HG03097 (cell line): Measurements from ENCODE around the gene ACSF2.

Source experiments
- ATAC-seq: cut with Tn5 transposase; IDR thresholded peaks from one replicate; pipeline ENCODE4 v1.9.1; 2021; ENCODE audit not compliant: unreplicated experiment, low FRiP score

The ACSF2 gene

GRCh38 chr17:50495217-50495823 is 69.3 kb downstream of the ACSF2 start:
- no peak for ATAC-seq

DNA sequence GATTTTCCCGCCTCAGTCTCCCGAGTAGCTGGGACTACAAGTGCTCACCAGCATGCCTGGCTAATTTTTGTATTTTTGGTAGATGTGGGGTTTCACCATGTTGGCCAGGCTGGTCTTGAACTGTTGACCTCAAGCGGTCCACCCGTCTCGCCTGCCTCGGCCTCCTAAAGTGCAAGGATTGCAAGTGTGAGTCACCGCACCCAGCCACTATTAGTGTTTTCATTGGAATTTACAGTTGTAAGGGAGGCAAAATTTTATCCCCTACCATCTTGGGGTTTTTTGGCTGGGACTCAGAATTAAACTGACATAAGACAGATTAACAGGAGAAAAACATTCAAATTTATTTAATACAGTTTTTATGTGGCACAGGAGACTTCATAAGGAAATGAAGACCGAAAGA is 69.9 kb downstream of the ACSF2 start:
- ATAC-seq, result no peak

DNA sequence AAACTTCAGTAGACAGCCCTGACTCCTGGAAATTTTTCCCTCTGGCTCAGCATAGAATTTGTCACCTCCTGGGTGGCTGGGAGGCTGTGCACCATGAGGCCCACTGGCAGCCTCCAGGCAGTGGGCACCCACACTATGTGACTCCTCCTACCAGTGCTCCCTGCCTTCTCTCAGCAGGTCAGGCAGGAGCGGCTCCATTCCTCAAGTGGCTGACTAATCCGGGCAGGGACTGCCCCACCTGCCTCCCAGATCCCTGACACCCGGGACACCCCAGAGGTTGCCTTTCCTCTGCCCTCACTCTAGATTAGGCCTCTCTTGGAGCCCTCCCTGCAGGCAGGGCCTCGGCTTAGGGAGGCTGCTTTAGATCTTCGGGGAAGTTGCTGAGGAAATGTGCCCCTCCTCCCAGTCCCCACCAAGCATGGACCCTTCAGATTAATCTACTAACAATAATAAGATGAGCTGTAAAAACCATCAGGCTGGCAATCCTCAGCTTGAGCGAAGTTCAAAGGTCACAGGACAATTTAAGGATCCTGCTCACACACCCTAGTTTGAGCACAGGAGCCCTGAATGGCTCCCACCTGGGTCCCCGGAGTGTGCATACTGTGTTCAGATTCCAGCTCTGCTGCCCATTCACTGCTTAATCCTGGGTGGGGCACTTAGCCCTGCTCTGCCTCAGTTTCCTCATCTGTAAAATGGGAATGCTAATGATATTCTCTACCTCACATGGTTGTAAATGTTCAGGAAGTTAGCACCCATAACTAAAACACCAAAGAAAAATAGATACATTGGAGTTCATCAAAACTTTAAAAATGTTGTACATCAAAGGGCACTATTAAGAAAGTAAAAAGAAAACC is 72.2 kb downstream of the ACSF2 start:
- no peak for ATAC-seq

DNA sequence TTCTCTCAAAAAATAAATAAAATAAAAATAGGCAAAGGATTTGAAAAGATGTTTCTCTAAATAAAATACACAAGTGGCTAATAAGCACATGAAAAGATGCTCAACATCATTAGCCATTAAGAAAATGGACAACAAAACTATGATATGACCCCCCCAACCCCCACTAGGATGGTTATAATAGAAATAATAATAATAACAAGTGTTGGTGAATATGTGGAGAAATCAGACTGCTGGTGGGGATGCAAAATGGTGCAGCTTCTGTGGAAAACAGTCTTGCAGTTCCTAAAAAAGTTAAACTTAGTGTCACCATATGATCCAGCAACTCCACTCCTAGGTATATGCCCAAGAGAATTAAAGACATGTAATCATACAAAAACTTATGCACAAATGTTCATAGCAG is 73.3 kb downstream of the ACSF2 start:
- no peak for ATAC-seq

GRCh38 chr17:50499721-50500120 is 73.7 kb downstream of the ACSF2 start:
- no peak for ATAC-seq

DNA sequence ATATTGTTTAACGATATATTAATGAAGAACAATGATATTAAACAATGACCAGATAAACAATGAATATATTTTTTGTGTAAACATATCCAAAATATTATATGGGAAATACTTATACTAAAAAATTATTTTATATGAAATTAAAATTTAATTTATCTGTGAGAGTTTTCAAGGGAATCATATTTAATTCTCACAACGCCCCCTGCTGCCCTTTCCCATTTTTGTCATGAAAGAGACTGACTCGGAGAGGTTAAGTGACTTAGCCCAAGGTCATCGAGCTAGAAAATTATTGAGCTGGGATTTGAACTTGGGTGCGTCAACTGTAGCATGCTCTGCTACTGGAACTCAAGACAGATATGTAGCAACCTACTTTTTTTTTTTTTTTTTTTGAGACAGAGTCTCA is 75.0 kb downstream of the ACSF2 start:
- no peak for ATAC-seq

DNA sequence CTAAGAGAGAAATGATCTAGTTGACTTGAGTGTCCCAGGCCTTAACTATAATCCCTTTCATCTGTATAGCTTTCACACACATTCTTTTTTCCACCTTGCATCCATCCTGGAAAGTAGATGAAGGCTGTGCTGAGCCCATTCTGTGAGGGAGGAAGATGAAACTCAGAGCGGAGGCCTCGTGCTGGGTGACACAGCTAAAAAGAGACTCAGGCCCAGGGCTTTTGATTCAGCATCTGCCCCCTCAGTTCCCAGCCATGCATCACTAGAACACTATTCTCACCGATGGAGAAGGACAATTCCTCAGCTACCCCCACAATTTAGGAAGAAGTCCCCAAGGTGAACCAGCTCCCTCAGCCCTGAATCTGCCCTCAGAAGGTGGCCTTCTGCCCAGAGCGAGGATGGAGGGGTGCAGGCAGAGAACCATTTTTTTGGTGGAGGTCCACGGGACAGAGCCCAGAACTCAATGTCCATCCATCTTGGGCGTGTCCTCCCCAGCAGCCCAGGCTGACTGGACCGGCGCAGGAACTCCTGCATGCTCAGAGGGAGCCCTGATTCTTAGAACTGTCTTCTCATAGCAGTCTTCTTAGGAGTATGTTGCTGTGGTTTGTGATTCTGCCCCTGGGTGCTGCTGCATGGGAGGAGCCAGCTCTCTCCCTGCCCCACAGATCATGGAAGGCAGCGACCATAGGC is 76.4 kb downstream of the ACSF2 start:
- ATAC-seq, result no peak

DNA sequence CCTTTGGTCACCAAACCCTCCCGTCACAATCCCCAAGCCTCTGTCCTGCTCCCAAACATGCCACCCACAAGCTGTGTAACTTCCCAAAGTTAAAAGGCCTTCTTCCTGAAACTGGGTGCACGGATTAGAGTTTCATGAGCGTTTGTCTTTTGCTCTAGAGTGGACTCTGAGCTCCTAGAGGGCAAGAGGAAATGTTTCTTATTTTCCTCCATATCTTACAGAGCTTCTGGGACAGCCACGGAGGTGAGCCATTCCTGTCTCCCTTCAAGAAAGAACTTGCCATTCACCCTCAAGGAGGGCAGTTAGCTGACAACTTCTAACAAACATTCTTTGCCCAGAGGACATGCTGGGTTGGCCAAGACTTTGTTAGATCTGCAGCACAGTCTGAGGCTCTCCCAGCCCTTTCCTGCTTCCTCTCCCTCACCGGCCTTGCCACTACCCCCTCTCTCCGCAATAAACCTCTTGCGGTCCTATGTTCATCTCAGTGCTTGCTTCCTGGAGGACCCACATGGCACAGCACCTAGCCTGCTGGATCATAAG is 79.6 kb downstream of the ACSF2 start:
- no peak for ATAC-seq

DNA sequence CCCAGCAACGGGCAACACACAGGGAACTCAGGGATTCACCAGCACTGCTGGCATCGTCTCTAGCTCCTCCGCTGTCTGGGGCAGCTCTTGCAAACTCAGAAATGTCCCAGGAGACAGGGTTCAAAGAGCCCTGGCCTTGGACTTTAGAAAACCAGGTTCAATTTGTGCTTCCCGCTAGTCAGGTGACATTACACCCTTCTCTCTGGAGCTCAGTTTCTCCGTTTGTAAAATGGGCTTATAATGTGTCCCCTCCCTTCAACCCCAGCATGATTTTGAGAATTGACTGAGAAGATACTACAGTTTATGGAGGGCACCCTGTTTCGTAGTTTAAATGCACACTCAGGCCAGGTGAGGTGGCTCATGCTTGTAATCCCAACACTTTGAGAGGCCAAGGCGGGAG is 80.3 kb downstream of the ACSF2 start:
- no peak for ATAC-seq

- ATAC-seq, result peak; percentile 44
These were observed 82.0 kb downstream of the ACSF2 start, which contains the start of gene MYCBPAP for GRCh38 chr17:50507871-50508572. Gene MYCBPAP, plus strand, starts transcription at chr17:50508439. Its CDS starts 236 bp downstream, at chr17:50508675.

GRCh38 chr17:50508573-50509460 is 82.8 kb downstream of the ACSF2 start:
- no peak for ATAC-seq

GRCh38 chr17:50511058-50511457 is 85.0 kb downstream of the ACSF2 start:
- ATAC-seq, result peak; percentile 74

DNA sequence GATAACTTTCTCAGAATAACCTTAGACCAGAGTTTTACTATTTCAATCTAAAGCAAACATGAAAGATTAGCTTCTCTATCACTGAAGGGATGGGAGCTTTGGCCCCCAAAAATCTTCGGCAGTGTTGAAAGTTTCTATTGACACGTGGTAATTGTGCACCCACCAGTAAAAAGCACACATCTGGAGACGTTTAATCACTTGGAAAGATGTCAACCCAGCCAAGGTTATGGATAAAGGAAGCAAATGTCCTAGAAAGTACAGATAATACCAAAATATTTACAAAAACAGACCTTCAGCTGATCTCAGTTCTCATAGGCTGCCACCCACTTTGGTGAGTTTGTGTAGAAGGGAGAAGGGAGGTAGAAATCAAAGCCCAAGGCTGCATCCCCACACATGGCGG is 87.5 kb downstream of the ACSF2 start:
- no peak for ATAC-seq

- ATAC-seq, result no peak
These were observed 88.4 kb downstream of the ACSF2 start for GRCh38 chr17:50514388-50514787.

DNA sequence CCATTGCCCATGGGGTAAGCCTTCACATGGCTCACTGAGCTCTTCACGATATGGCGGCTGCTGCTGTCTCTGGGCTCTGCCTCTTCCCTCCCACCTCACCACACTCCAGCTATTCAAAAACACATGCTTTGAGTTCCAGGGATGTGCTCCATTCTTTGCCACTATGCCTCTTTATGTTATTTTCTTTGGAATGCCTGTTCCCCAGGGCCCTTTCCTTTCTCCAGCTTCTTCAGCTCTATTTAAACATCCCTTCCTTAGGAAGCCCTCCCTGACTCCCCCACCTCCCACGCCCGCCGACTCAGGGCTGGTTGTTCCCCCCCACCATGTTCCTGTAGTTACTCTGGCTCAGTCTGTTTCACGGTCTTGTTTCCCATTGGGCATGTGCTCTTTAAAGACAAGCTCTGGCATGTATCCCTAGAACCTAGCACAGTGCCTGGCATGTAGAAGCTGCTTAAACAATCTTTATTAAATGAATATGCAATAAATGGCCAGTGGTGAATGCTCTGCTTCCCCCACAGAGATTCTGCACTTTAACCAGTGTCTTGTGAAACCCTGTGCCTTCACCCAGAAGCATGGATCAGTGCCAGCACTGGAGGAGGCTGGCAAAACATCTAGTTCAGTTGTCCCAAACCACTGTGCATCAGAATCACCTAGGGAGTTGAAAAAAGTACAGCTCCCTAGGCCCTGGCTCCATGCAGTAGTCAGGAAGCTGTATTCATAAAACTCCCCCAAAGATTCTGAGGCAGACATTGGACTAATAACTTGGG is 89.1 kb downstream of the ACSF2 start:
- no peak for ATAC-seq

- ATAC-seq, result no peak
These were observed 91.0 kb downstream of the ACSF2 start for GRCh38 chr17:50517011-50517410.

DNA sequence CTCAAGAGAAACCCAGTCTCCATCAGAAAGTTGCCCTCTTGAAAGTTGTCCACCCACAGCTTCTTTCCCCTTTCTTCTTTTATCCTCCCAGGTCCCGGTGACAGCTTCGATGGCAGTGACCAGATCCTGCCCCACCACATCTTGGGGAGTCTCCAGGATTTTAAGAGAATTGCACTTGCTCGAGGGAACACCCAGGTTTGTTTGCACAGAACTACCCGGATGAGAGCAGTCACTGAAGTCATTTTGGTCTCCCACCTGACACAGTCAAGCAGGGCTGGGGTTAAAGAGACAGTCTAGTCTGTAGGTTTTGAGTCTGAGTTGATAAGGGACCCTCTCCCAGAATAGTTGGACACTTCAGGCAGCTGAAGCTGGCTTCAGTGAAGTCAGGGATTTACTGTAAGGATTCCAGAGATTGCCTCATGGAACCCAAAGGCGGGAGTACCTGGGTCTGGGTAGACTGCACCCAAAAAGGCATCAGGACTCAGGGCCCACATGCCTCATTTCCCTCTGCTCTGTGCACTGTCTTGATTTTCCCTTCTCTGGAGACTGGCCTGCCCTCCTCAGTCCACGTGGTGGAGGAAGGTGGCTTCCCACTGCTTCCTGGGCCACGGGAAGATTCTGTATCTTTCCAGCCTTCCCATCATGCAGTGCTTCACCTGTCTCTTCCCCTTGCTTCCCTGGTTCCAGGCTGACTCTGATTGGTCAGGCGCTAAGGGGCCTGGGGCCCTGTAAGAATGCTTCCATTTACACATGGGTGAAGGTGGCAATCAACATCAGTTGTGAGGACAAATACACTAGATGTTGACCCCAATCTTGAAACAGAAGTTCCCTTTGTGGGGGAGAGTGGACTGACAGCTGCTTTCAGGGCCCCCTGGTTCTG is 91.7 kb downstream of the ACSF2 start:
- ATAC-seq, result no peak
